ENCODE measurements around the gene GJC1. TPM values are rescaled to one million over a fixed set of nuclear protein-coding genes. Genes with fewer than 3 reads are reported as not detected.

GJC1 gene
- total and polyA plus RNA-seq, 2 donors (not counting 3 experiments of a cell fraction or from before 2014, with no cell fraction given) = 13.8 to 39.7 TPM

GRCh38 chr17:44770166-44770925 is 59.7 kb downstream of the GJC1 start:
- no peak overlapping the region for H3K4me3 ChIP-seq (replicated peaks in 1 of 3; ENCODE audit: insufficient read depth in 1 of 3, low read depth in 1 of 3, low read length in 3 of 3)
- H3K4me1 ChIP-seq (ENCODE audit: control insufficient read depth, extremely low read depth, insufficient read depth, low read length) = peaks cover 5% of the 10 kb centered on the region
- CTCF ChIA-PET = interaction anchor here (1.4 to 15.3 kb wide), 3 partner anchors 93 to 365 kb away, joined by 4 to 368 read pairs (median 295); partner anchors contain the start of gene ACBD4
- DNase-seq (ENCODE audit: low read depth, low spot score) = no peak
- BruUV-seq (replicated peaks) = no TSS peak
- no peaks in the 10 kb centered on the region for H4K20me1 ChIP-seq (replicated peaks; ENCODE audit: control insufficient read depth, extremely low read depth, insufficient read depth, low read length)
- intact Hi-C loops (cut with micrococcal nuclease) = no loop called here
- H2AFZ ChIP-seq (ENCODE audit: low read depth, low read length) = no peak overlapping the region
- FAIRE-seq = no peak
- H3K9me1 ChIP-seq (replicated peaks; ENCODE audit: control insufficient read depth, extremely low read depth, insufficient read depth, low read length) = no peaks in the 10 kb centered on the region
- H3K9me3 ChIP-seq (replicated peaks; ENCODE audit: control insufficient read depth, insufficient read depth, low read length) = no peaks in the 10 kb centered on the region
- no peaks in the 10 kb centered on the region for H3K27me3 ChIP-seq (ENCODE audit: control insufficient read depth in 2 of 2, insufficient read depth in 2 of 2, low read length in 2 of 2)
- no peak overlapping the region for H3K4me2 ChIP-seq (ENCODE audit: insufficient read depth, low read length)
- H3K36me3 ChIP-seq (ENCODE audit: control insufficient read depth in 2 of 2, extremely low read depth in 1 of 2, insufficient read depth in 2 of 2, low read length in 2 of 2) = no peaks in the 10 kb centered on the region
- TF ChIP-seq EZH2 (IDR thresholded peaks at IDR 0.05; ENCODE audit: borderline replicate concordance, low read depth, low read length, severe bottlenecking) (no peak), FOS (IDR thresholded peaks at IDR 0.05; ENCODE audit: borderline replicate concordance, insufficient read depth, low read length) (no peak), MYC (IDR thresholded peaks at IDR 0.05; ENCODE audit: low read depth, low read length) (no peak), POLR2AphosphoS5 (IDR thresholded peaks at IDR 0.05; ENCODE audit: insufficient read depth, low read depth, low read length) (no peak), POLR2A (IDR thresholded peaks at IDR 0.05; ENCODE audit: low read depth, low read length) (no peak), JUN (IDR thresholded peaks at IDR 0.05; ENCODE audit: borderline replicate concordance, insufficient read depth, insufficient read length, low read depth) (no peak), MAX (IDR thresholded peaks at IDR 0.05; ENCODE audit: insufficient read depth, insufficient read length) (no peak), GATA2 (IDR thresholded peaks at IDR 0.05; ENCODE audit: insufficient read depth, insufficient read length, low read depth, low read length) (no peak)
- TF ChIP-seq, protein P1, sequence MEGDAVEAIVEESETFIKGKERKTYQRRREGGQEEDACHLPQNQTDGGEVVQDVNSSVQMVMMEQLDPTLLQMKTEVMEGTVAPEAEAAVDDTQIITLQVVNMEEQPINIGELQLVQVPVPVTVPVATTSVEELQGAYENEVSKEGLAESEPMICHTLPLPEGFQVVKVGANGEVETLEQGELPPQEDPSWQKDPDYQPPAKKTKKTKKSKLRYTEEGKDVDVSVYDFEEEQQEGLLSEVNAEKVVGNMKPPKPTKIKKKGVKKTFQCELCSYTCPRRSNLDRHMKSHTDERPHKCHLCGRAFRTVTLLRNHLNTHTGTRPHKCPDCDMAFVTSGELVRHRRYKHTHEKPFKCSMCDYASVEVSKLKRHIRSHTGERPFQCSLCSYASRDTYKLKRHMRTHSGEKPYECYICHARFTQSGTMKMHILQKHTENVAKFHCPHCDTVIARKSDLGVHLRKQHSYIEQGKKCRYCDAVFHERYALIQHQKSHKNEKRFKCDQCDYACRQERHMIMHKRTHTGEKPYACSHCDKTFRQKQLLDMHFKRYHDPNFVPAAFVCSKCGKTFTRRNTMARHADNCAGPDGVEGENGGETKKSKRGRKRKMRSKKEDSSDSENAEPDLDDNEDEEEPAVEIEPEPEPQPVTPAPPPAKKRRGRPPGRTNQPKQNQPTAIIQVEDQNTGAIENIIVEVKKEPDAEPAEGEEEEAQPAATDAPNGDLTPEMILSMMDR (IDR thresholded peaks at IDR 0.05; ENCODE audit: extremely low read depth in 1 of 2, insufficient read depth in 1 of 2, low read depth in 1 of 2, low read length in 2 of 2) = no peak
- H3K27ac ChIP-seq (ENCODE audit: insufficient read depth, low read depth, low read length) = no peak overlapping the region
- POLR2A ChIA-PET = no interaction called here
- H3K79me2 ChIP-seq (ENCODE audit: control insufficient read depth, insufficient read depth, low read length) = no peaks in the 10 kb centered on the region
- dilution Hi-C loops (cut with MboI; ENCODE audit: extremely low pct_ligation_motif_present, low sequenced_read_pairs) = loop anchor here (25.0 kb wide), 1 partner anchor 92 kb away; no protein-coding TSS in a partner anchor
- no peak overlapping the region for H3K9ac ChIP-seq (replicated peaks; ENCODE audit: extremely low read depth, insufficient read depth, low read length)
